GM18526 (cell line): ENCODE results near the gene SIDT1.

Experiments
- POLR2A ChIP-seq: IDR thresholded peaks from 3 replicates; pipeline ENCODE4 v1.6.1; 2011; ENCODE audit not compliant: insufficient read length; ENCODE audit errors: extremely low read depth

SIDT1 gene

DNA sequence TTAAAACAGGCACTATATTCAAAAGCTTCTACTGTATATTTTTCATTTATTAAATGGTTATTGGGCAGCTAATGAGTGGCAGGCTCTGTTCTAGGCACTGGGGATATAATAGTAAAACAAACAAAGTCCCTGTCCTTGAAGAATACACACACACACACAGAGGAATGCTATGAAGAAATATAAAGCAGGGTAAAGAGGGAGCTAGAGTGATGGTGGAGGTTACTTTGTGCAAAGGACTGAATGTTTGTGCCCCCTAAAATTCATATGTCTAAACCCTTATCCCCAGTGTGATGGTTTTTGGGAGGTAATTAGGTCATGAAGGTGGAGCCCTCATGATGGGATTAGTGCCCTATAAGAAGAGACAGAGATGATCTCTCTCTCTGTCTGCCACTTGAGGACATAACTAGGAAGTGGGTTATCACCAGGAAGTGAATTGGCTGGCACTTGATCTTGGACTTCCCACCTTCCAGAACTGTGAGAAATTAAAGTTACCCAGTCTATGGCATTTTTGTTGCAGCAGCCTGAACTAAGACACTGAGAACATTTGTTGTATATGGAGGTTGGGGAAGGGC lies 132.3 kb downstream of the SIDT1 start:
- no peak for TF ChIP-seq POLR2A

DNA sequence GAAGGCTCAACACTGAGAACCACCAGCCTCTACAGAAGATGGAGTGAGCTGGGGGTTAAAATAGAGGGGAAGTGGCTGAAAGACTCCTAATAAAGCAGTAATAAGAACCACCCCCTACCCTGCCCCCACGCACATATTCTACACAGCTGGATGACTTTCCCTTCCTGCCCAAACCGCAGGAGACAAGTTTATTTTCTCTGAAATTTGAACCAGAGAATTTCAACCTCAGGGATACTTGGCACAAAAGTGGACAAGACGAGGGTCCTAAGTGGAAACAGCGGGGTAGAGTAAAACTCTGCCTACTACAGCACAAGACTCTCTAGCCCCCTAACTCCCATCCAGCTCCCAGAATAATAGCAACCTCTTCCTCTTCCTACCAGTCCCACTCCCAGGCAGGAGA lies 135.7 kb downstream of the SIDT1 start:
- TF ChIP-seq POLR2A = no peak

GRCh38 chr3:113673593-113673992 lies 141.2 kb downstream of the SIDT1 start:
- TF ChIP-seq POLR2A = no peak

DNA sequence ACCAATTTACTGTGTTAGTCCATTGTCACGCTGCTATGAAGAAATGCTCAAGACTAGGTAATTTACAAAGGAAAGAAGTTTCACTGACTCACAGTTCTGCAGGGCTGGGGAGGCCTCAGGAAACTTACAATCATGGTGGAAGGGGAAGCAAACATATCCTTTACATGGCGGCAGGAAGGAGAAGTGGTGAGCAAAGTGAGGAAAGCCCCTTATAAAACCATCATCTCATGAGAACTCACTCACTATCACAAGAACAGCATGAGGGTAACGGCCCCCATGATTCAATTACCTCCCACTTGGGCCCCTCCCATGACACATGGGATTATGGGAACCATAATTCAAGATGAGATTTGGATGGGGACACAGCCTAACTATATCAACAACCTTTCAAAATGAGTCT lies 143.9 kb downstream of the SIDT1 start:
- no peak for TF ChIP-seq POLR2A

- no peak for TF ChIP-seq POLR2A
Measured at GRCh38 chr3:113677737-113678136, 145.4 kb downstream of the SIDT1 start.

- no peak for TF ChIP-seq POLR2A
Measured at GRCh38 chr3:113678773-113679172, 146.4 kb downstream of the SIDT1 start.
